Ishikawa (cell line): Measurements from ENCODE around the gene STAMBP.

Source experiments
- CEBPB ChIP-seq: IDR thresholded peaks from 2 replicates; pipeline ENCODE4 v1.6.1; 2012
- CREB1 ChIP-seq: IDR thresholded peaks from 2 replicates; pipeline ENCODE4 v1.6.1; 2012; ENCODE audit warnings: low read depth
- EGR1 ChIP-seq: IDR thresholded peaks from 2 replicates; pipeline ENCODE4 v1.6.1; 2012
- EP300 ChIP-seq: IDR thresholded peaks from 2 replicates; pipeline ENCODE4 v1.6.1; 2012; ENCODE audit warnings: borderline replicate concordance
- FOXM1 ChIP-seq: IDR thresholded peaks from 2 replicates; pipeline ENCODE4 v1.6.1; 2012; ENCODE audit warnings: low read depth, borderline replicate concordance
- MAX ChIP-seq: IDR thresholded peaks from 2 replicates; pipeline ENCODE4 v1.6.1; 2012
- NFIC ChIP-seq: IDR thresholded peaks from 2 replicates; pipeline ENCODE4 v1.6.1; 2012
- RAD21 ChIP-seq: IDR thresholded peaks from 2 replicates; pipeline ENCODE4 v1.6.1; 2012; ENCODE audit warnings: low read depth
- REST ChIP-seq: IDR thresholded peaks from 2 replicates; pipeline ENCODE4 v1.6.1; 2012; ENCODE audit warnings: low read depth, mild to moderate bottlenecking
- TAF1 ChIP-seq: IDR thresholded peaks from 2 replicates; pipeline ENCODE4 v1.6.1; 2012; ENCODE audit warnings: low read depth, mild to moderate bottlenecking
- TCF12 ChIP-seq: IDR thresholded peaks from 2 replicates; pipeline ENCODE4 v1.6.1; 2012; ENCODE audit warnings: low read depth
- TEAD4 ChIP-seq: IDR thresholded peaks from 2 replicates; pipeline ENCODE4 v1.6.1; 2012
- USF1 ChIP-seq: IDR thresholded peaks from 2 replicates; pipeline ENCODE4 v1.6.1; 2012
- YY1 ChIP-seq: IDR thresholded peaks from 2 replicates; pipeline ENCODE4 v1.6.1; 2012; ENCODE audit warnings: low read depth
- ZBTB7A ChIP-seq: IDR thresholded peaks from 2 replicates; pipeline ENCODE4 v1.6.1; 2012; ENCODE audit warnings: low read depth

Gene STAMBP

GRCh38 chr2:73838889-73839534, 10.3 kb downstream of the STAMBP start:
- no peak for TF ChIP-seq EGR1
- no peak for TF ChIP-seq MAX
- TF ChIP-seq YY1, result no peak
- no peak for TF ChIP-seq EP300
- no peak for TF ChIP-seq TEAD4
- no peak for TF ChIP-seq CREB1
- TF ChIP-seq RAD21, result no peak
- no peak for TF ChIP-seq ZBTB7A
- TF ChIP-seq USF1, result no peak
- TF ChIP-seq REST, result no peak
- no peak for TF ChIP-seq FOXM1

- TF ChIP-seq USF1 (no peak), NFIC (no peak), CEBPB (no peak), MAX (no peak), REST (no peak)
Measured at GRCh38 chr2:73839653-73840411, 11.1 kb downstream of the STAMBP start.

- TF ChIP-seq NFIC, result no peak
- no peak for TF ChIP-seq CREB1
- TF ChIP-seq RAD21, result no peak
- no peak for TF ChIP-seq CEBPB
- TF ChIP-seq USF1, result no peak
- TF ChIP-seq FOXM1, result no peak
- TF ChIP-seq REST, result no peak
- TF ChIP-seq EGR1, result no peak
- TF ChIP-seq TEAD4, result no peak
- TF ChIP-seq EP300, result no peak
- no peak for TF ChIP-seq TAF1
- TF ChIP-seq YY1, result no peak
- TF ChIP-seq ZBTB7A, result no peak
- TF ChIP-seq TCF12, result no peak
- no peak for TF ChIP-seq MAX
Measured at GRCh38 chr2:73841912-73842738, 13.4 kb downstream of the STAMBP start.
